ENCODE data around the gene IP6K3.

DNA sequence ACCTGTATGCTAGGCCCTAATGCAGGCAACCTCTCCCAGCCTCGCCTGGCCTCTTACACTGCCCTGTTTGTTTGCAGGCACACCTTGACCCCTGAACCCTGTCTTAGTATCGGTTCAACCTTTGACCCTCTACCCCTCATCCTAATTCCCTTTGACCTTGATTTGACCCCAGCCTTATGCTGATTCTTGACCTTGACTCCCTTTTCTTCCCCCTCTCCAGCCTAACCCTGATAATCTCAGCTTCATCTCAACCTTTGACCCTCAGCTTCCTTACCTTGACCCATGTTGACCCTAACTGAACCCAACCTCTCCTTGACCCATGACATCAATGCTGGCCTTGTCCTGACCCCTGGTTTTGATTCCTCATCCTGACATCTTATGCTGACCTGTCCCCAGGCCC lies 69.0 kb downstream of the IP6K3 start:
- TF ChIP-seq CTCF (IDR thresholded peaks at IDR 0.05): no peak
- no peak for TF ChIP-seq POLR2A (IDR thresholded peaks at IDR 0.05)
- TF ChIP-seq EP300 (IDR thresholded peaks at IDR 0.05): no peak
